HG03442 (cell line): Measurements from ENCODE around the gene CENPP.
"Not testable (repeated sequence)": the region's sequence is repeated elsewhere in the genome, so short reads cannot be mapped to it uniquely, and the experiment has no call there.

Source experiments
- ATAC-seq: cut with Tn5 transposase; IDR thresholded peaks from one replicate; pipeline ENCODE4 v1.9.1; 2021; ENCODE audit warnings: mild to moderate bottlenecking, moderate library complexity; ENCODE audit not compliant: unreplicated experiment

The CENPP gene

GRCh38 chr9:92377876-92378275 lies 52.1 kb downstream of the CENPP start:
- no peak for ATAC-seq

GRCh38 chr9:92378865-92379560 lies 53.3 kb downstream of the CENPP start:
- no peak for ATAC-seq

GRCh38 chr9:92380603-92381002 lies 54.9 kb downstream of the CENPP start:
- no peak for ATAC-seq

GRCh38 chr9:92381775-92382174 lies 56.0 kb downstream of the CENPP start:
- no peak for ATAC-seq

GRCh38 chr9:92384375-92384774 lies 58.6 kb downstream of the CENPP start:
- no peak for ATAC-seq

GRCh38 chr9:92385001-92385400 lies 59.2 kb downstream of the CENPP start:
- no peak for ATAC-seq

GRCh38 chr9:92385477-92385876 lies 59.7 kb downstream of the CENPP start:
- no peak for ATAC-seq

- no peak for ATAC-seq
Measured at GRCh38 chr9:92385953-92386352, 60.2 kb downstream of the CENPP start.

- ATAC-seq: no peak
Measured at GRCh38 chr9:92392690-92393089, 66.9 kb downstream of the CENPP start.

- ATAC-seq: no peak
Measured at GRCh38 chr9:92393686-92394085, 67.9 kb downstream of the CENPP start.

GRCh38 chr9:92395617-92396016 lies 69.9 kb downstream of the CENPP start:
- ATAC-seq: no peak

GRCh38 chr9:92397853-92398252 lies 72.1 kb downstream of the CENPP start:
- ATAC-seq: no peak

GRCh38 chr9:92402360-92402759 lies 76.6 kb downstream of the CENPP start:
- ATAC-seq: no peak

- ATAC-seq: no peak
Measured at GRCh38 chr9:92402826-92403745, 77.3 kb downstream of the CENPP start.

- no peak for ATAC-seq
Measured at GRCh38 chr9:92404042-92404836, 78.5 kb downstream of the CENPP start, which contains the start of gene OGN. Gene OGN (minus strand): TSS chr9:92404578. CDS start chr9:92403407, 1,171 bp downstream.

GRCh38 chr9:92405818-92406217 lies 80.1 kb downstream of the CENPP start:
- ATAC-seq: no peak

- peak; percentile 57 for ATAC-seq
Measured at GRCh38 chr9:92406477-92406876, 80.7 kb downstream of the CENPP start.

GRCh38 chr9:92407818-92408217 lies 82.1 kb downstream of the CENPP start:
- ATAC-seq: no peak

- ATAC-seq: no peak
Measured at GRCh38 chr9:92408747-92409478, 83.2 kb downstream of the CENPP start.

- not testable (repeated sequence) for ATAC-seq
Measured at GRCh38 chr9:92411157-92411556, 85.4 kb downstream of the CENPP start.
